ENCODE results near the gene PHF2. TPM values are rescaled to one million over a fixed set of nuclear protein-coding genes. Genes with fewer than 3 reads are reported as not detected.

Gene PHF2
- total and polyA plus RNA-seq, 2 of the 4 experiments (the other 2 are of a cell fraction), result 5.9 to 9.5 TPM

- Histone ChIP-seq H3K4me1 (ENCODE audit: control insufficient read depth, insufficient read depth, low read length) (no peaks in the 10 kb centered on the region), H2AK5ac (ENCODE audit: low read depth, low read length) (no peak overlapping the region), H3K4me2 (ENCODE audit: low read depth, low read length) (no peak overlapping the region), H2BK15ac (ENCODE audit: low read depth, low read length) (no peak overlapping the region), H3K4me3 (ENCODE audit: insufficient read depth, low read depth, low read length) (no peak overlapping the region), H3K23ac (ENCODE audit: low read depth, low read length) (no peak overlapping the region), H2AFZ (replicated peaks; ENCODE audit: low read length, poor library complexity) (no peak overlapping the region), H3K14ac (replicated peaks; ENCODE audit: low read depth, low read length) (no peak overlapping the region), H3K79me1 (ENCODE audit: low read depth in 1 of 2, low read length in 2 of 2) (peaks cover 44 to 87% of the 10 kb centered on the region in 2 experiments), H3K36me3 (ENCODE audit: control insufficient read depth, insufficient read depth, low read length) (no peaks in the 10 kb centered on the region), H3K27ac (ENCODE audit: insufficient read depth, low read length) (no peak overlapping the region), H3K9me3 (ENCODE audit: control insufficient read depth, insufficient read depth, low read length) (no peaks in the 10 kb centered on the region), H2BK5ac (ENCODE audit: low read depth, low read length, poor library complexity, severe bottlenecking) (no peak overlapping the region), H3K4ac (ENCODE audit: low read depth, low read length) (no peak overlapping the region), H2BK120ac (ENCODE audit: low read depth, low read length) (no peak overlapping the region), H4K91ac (ENCODE audit: insufficient read depth, low read depth, low read length) (no peak overlapping the region), H3K27me3 (ENCODE audit: control insufficient read depth, insufficient read depth, low read length) (no peaks in the 10 kb centered on the region), H3K18ac (ENCODE audit: low read depth, low read length) (no peak overlapping the region), H3K9me1 (ENCODE audit: insufficient read depth, low read length) (peaks cover 32% of the 10 kb centered on the region), H4K20me1 (ENCODE audit: insufficient read depth, low read length) (peaks cover 66% of the 10 kb centered on the region), H2BK20ac (ENCODE audit: low read depth, low read length) (no peak overlapping the region), H4K5ac (ENCODE audit: low read depth, low read length) (no peak overlapping the region), H3K56ac (ENCODE audit: extremely low read depth, insufficient read depth, low read length) (no peak overlapping the region), H2AK9ac (replicated peaks; ENCODE audit: low read depth, low read length, poor library complexity) (no peak overlapping the region), H4K8ac (ENCODE audit: low read depth in 2 of 2, low read length in 2 of 2) (no peak overlapping the region), H3K9ac (ENCODE audit: low read depth, low read length) (no peak overlapping the region)
- BruUV-seq (replicated peaks), result no TSS peak
- dilution Hi-C loops (cut with HindIII; ENCODE audit: low sequenced_read_pairs, unreplicated experiment), result no loop called here
- WGBS, 2 experiments (ENCODE audit: extremely low coverage in 2 of 2, insufficient read length in 1 of 2), result 74% methylated on average over 3 of the region's 6 CpGs; no CpG with 5 or more reads in 1 of the 2 experiments
- intact Hi-C loops (cut with micrococcal nuclease), result no loop called here
- ChIA-PET CTCF (no interaction called here), POLR2A (ENCODE audit: unreplicated experiment) (no interaction called here)
- in situ Hi-C loops (cut with MboI; ENCODE audit: low sequenced_read_pairs), result no loop called here
- DNase-seq (no peak), ATAC-seq (ENCODE audit: low read depth) (no peak)
- no peak for TF ChIP-seq CHD1 (IDR thresholded peaks at IDR 0.05; ENCODE audit: low read depth, low read length)
- TF ChIP-seq MAZ (IDR thresholded peaks at IDR 0.05; ENCODE audit: borderline replicate concordance, low read depth, low read length), result no peak
- no peak for TF ChIP-seq MAFK (IDR thresholded peaks at IDR 0.05; ENCODE audit: low read depth, low read length)
- no peak for TF ChIP-seq USF2 (IDR thresholded peaks at IDR 0.05; ENCODE audit: low read depth, low read length)
- no peak for TF ChIP-seq FOS (IDR thresholded peaks at IDR 0.05; ENCODE audit: low read depth, low read length)
Observed at GRCh38 chr9:93597142-93597706, 20.8 kb downstream of the PHF2 start.
